ENCODE measurements around the gene STX1A.

DNA sequence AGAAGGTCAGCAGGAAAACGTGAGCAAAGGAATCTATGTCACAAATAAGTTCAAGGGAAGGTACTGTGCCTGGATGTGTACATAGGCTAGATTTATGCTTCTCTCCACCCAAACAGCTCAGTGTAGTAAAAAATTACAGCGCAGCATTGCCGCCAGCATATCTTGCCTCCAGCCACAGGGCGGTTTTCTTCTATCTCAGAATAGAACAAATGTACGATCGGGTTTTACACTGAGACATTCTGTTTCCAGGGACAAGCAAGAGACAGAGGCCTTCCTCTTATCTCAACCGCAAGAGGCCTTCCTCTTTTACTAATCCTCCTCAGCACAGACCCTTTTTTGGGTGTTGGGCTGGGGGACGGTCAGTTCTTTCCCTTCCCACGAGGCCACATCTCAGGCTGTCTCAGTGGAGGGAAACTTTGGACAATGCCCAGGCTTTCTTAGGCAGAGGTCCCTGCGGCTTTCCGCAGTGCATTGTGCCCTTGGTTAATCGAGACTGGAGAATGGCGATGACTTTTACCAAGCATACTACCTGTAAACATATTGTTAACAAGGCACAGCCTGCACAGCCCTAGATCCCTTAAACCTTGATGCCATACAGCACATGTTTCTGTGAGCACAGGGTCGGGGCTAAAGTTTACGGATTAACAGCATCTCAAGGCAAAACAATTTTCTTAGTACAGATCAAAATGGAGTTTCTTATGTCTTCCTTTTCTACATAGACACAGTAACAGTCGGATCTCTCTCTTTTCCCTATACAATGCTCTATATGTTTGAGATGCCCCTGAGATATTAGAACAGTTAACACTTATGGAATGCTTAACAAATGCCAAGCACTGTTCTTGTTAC lies 30.7 kb upstream of the STX1A start:
- TF ChIP-seq POLR2A (IDR thresholded peaks at IDR 0.05; ENCODE audit: low read depth, low read length) (no peak), POLR2AphosphoS5 (IDR thresholded peaks at IDR 0.05; ENCODE audit: low read depth, low read length) (no peak)
